ENCODE data around the gene GALNT12.

DNA sequence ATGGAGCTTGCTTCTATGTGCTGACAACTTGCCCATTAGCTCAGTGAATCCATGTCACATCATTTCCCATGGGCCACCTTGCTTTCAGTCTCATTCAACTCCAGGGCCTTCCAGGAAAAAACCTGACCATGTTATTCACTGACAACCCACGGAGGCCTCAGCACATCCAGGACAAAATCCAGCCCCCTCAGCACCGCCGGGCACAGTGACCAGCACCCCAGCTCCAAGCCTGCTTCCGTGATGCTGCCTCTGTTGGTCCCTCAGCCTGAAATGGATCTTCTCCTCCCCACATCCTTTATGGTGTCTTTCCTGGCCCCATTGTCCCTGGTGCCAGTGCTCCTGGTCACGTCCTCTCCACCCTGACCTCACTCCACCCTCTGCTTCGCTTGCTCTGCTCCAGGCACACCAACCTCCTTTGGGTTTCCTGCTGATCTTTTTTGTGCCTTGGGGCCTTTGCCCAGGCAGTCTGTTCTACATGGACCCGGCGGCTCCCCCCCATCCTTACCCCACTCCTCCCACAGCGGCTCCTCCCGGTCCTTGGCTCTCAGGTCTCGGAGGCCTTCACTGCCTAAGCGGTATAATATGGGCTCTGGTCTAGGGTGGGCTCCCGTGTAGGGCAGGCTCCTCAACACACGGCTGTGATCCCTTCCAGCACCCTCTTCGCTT is 36.1 kb upstream of the GALNT12 start:
- TF ChIP-seq, protein P1, sequence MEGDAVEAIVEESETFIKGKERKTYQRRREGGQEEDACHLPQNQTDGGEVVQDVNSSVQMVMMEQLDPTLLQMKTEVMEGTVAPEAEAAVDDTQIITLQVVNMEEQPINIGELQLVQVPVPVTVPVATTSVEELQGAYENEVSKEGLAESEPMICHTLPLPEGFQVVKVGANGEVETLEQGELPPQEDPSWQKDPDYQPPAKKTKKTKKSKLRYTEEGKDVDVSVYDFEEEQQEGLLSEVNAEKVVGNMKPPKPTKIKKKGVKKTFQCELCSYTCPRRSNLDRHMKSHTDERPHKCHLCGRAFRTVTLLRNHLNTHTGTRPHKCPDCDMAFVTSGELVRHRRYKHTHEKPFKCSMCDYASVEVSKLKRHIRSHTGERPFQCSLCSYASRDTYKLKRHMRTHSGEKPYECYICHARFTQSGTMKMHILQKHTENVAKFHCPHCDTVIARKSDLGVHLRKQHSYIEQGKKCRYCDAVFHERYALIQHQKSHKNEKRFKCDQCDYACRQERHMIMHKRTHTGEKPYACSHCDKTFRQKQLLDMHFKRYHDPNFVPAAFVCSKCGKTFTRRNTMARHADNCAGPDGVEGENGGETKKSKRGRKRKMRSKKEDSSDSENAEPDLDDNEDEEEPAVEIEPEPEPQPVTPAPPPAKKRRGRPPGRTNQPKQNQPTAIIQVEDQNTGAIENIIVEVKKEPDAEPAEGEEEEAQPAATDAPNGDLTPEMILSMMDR (conservative IDR thresholded peaks at IDR 0.05; ENCODE audit: low read depth in 2 of 2), result no peak
- TF ChIP-seq CREB1 (CRISPR knock-in tag; IDR thresholded peaks at IDR 0.05; ENCODE audit: low read depth) (no peak), POLR2AphosphoS5 (IDR thresholded peaks at IDR 0.05; ENCODE audit: low read depth) (no peak), STAT1 (IDR thresholded peaks at IDR 0.05; ENCODE audit: unreplicated experiment) (no peak), JUNB (IDR thresholded peaks at IDR 0.05; ENCODE audit: unreplicated experiment) (no peak), EZH2 (IDR thresholded peaks at IDR 0.05; ENCODE audit: low read depth, unreplicated experiment) (no peak), EZH2phosphoT487 (IDR thresholded peaks at IDR 0.05; ENCODE audit: unreplicated experiment) (no peak), ZNF114 (CRISPR knock-in tag; IDR thresholded peaks at IDR 0.05) (no peak)
- TF ChIP-seq, protein P2, sequence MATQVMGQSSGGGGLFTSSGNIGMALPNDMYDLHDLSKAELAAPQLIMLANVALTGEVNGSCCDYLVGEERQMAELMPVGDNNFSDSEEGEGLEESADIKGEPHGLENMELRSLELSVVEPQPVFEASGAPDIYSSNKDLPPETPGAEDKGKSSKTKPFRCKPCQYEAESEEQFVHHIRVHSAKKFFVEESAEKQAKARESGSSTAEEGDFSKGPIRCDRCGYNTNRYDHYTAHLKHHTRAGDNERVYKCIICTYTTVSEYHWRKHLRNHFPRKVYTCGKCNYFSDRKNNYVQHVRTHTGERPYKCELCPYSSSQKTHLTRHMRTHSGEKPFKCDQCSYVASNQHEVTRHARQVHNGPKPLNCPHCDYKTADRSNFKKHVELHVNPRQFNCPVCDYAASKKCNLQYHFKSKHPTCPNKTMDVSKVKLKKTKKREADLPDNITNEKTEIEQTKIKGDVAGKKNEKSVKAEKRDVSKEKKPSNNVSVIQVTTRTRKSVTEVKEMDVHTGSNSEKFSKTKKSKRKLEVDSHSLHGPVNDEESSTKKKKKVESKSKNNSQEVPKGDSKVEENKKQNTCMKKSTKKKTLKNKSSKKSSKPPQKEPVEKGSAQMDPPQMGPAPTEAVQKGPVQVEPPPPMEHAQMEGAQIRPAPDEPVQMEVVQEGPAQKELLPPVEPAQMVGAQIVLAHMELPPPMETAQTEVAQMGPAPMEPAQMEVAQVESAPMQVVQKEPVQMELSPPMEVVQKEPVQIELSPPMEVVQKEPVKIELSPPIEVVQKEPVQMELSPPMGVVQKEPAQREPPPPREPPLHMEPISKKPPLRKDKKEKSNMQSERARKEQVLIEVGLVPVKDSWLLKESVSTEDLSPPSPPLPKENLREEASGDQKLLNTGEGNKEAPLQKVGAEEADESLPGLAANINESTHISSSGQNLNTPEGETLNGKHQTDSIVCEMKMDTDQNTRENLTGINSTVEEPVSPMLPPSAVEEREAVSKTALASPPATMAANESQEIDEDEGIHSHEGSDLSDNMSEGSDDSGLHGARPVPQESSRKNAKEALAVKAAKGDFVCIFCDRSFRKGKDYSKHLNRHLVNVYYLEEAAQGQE (IDR thresholded peaks at IDR 0.05; ENCODE audit: unreplicated experiment), result no peak
